Myocyte (in vitro differentiated cells): Measurements from ENCODE around the gene DPP4. TPM values are rescaled to one million over a fixed set of nuclear protein-coding genes. Genes with fewer than 3 reads are reported as not detected.
A peak's percentile ranks its signal among the peaks of the same experiment; 100 is the strongest.
"Not testable (repeated sequence)": the region's sequence is repeated elsewhere in the genome, so short reads cannot be mapped to it uniquely, and the experiment has no call there.

Experiments
- DNase-seq: peaks from one replicate; pipeline ENCODE4 v3.0.0-alpha.2; 2012; ENCODE audit warnings: low read depth
- total RNA-seq: library from RNA; depleted of rRNA; stranded (reverse); fragments of >200 nt; gene quantifications from 2 replicates; pipeline ENCODE4 v1.2.3, GENCODE V29; 2014

Gene DPP4
- total RNA-seq, 1 donor from 2014 or later = 19.6 TPM

GRCh38 chr2:162058973-162059668, 14.9 kb downstream of the DPP4 start:
- peak; percentile 27 for DNase-seq

DNA sequence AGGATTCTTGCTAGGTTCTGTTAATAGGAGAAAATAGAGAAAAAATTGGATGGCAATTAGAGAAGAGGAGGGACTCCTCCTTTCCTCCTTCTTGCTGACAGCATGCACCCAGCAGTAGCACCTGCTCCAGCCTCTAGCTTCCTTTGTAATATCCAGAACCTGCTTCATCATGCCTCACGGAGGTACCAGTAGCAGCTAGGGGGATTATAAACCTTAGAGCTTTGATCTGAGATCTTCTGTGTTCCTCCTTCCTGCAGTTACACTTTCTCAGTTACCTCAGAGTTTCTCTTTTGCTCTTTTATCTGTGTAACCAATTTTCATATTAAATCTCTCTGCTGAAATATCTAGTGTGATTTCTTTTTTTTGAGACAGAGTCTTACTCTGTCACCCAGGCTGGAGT, 16.6 kb downstream of the DPP4 start:
- no peak for DNase-seq

GRCh38 chr2:162056796-162057399, 17.1 kb downstream of the DPP4 start:
- DNase-seq = no peak

- no peak for DNase-seq
Observed at GRCh38 chr2:162053808-162054155, 20.2 kb downstream of the DPP4 start.

DNA sequence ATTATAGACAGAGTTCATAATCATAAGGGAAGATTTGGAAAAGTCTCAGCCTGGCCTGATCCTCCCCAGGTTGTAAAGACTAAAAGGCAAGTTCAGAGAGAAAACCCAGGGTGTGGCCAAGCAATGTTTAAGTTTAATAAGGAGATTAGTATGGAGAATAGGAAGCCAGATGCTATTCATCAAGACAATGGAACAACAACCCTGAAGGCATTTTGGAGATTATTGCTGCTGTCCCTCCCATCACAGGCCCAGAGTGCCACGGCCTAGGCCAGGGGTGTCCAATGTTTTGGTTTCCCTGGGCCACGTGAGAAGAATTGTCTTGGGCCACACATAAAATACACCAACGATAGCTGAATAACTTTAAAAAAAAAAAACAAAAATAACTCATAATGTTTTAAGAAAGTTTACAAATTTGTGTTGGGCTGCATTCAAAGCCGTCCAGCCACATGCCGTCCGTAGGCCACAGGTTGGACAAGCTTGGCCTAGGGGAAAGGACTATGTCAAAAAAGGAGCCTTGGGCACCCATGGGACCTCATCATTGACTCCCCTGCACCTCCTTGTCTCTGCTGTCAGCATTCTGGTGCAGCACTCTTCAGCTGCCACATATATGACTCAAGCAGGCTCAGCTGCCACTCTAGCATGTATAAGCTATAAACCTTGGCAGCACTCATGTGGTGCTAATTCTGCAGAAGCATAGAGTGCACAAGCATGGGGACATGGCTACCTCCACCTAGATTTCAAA, 20.8 kb downstream of the DPP4 start:
- no peak for DNase-seq

DNA sequence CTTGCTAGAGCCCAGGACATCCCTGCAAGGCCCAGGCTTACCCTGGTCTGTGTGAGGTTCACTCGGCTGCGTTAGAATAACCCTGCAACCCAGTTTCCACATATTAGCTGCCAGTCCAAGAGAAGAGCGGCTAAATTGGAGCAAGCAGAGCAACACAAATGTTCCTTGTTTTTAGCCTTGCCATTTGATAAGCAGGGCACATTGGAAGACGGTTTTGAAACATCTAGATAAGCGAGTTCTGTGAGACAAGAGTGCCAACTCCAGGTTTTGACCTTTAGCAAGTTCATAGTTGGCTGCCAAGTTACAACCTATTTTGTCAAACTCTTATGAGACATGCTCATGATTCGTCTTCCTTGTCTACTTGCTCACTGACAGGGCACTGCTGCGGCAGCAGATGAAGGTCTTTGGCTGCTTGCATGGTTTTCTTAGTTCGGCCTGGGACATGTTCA, 23.5 kb downstream of the DPP4 start:
- no peak for DNase-seq

- not testable (repeated sequence) for DNase-seq
Observed at GRCh38 chr2:162049089-162049488, 24.9 kb downstream of the DPP4 start.

- no peak for DNase-seq
Observed at GRCh38 chr2:162044586-162044985, 29.4 kb downstream of the DPP4 start.

DNA sequence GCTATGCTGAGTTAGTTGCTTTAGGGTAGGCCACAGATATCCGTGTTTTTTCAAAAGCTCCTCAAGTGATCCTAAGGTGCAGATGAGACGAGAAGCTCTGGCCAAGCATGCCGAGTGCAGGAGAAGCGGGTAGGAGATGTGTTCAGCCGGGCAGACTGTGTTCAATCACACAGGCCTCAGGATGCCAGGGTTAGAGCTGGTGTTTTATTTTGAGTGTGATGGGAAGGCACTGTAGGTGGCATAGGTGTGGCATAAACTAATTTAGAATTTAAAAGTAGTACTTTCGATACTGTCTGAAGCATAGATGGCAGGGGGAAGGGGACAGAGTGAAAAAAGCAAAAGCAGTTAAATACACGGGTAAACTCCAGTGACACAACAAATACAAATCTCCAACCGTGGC, 30.9 kb downstream of the DPP4 start:
- no peak for DNase-seq

DNA sequence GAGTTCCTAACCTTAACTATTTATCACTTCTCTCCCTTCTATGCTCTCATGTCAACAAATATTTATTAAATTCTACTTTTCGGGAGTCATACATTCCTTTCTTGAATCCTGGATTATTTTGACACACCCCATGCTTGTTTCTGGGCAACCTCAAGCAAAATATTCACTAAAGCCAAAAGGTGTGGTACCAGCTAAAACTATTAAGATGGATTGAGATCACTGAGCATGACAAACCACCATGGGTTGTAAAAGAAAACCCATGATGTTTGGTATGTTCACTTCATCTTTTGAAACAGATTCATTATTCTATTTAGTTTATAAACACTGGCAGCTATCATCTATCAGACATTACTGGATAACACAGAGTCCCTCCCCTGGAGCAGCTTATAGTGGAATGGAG, 32.5 kb downstream of the DPP4 start:
- no peak for DNase-seq

GRCh38 chr2:162038725-162039124, 35.3 kb downstream of the DPP4 start:
- no peak for DNase-seq

DNA sequence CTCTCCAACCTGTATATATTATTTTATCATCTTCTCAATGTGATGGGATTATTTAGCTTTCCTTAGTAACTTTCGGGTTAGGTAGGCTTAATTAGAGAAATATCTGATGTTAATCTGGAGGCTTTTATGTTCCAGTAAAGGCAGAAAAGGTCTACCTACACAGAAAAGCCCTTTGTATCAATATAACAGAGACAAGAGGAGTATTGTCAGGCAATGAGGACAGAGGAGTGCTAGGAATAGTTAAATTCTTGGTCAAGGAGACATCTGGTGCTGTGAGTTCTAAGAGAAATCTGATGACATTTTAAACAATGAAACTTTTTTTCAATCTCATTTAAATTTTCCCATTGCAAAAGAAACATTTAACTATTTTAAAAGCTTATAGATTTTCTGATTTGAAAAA, 36.1 kb downstream of the DPP4 start:
- no peak for DNase-seq

GRCh38 chr2:162037028-162037795, 36.8 kb downstream of the DPP4 start:
- DNase-seq = no peak

DNA sequence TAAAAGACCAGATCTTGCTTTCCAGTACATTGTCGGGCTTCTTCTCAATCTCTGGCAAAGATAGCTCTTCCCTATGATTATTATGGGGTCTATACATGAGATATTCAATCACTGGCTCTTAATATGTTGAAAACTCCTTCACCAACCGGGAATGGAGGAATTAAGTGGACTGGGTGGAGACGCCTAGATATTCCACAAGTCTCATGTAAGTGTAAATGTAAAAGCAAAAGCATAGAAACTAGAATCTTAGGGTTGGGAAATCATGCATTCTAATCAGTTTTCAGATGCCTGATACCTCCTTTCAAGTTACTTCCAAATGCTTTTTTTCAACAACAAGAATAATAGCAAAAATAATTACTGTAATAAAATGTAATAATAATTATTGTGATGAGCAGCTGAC, 38.0 kb downstream of the DPP4 start:
- no peak for DNase-seq

GRCh38 chr2:162030363-162031190, 43.4 kb downstream of the DPP4 start:
- no peak for DNase-seq

DNA sequence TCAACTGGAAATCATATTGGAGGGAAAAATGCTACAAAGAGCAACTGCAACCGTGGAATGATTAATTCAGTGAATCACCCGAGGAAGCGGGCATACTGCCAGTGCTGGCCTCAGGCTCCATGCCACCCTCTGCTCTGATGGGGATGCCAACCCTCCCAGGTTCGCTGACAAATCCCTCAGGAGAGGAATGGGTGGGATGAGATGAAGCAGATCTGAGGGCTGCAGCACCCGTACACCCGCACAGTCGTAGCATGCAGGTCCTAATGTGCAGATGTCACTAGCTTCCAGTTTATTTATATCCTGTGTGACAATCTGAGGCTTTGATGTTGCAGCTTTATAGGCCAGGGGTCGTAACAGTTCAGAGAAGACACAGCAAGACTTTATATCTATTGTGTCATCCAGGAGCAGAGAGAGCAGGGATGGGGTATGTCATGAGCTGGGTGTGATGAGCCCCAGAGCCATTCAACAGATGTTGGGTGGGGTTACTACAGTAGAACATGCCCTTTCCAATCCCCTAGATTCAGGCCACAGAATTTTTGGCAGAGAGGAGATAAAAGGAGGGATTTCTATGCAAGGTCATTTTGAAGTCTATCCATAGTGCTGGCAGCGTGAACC, 44.6 kb downstream of the DPP4 start:
- DNase-seq = peak; percentile 81

- no peak for DNase-seq
Observed at GRCh38 chr2:162028511-162028910, 45.5 kb downstream of the DPP4 start.

DNA sequence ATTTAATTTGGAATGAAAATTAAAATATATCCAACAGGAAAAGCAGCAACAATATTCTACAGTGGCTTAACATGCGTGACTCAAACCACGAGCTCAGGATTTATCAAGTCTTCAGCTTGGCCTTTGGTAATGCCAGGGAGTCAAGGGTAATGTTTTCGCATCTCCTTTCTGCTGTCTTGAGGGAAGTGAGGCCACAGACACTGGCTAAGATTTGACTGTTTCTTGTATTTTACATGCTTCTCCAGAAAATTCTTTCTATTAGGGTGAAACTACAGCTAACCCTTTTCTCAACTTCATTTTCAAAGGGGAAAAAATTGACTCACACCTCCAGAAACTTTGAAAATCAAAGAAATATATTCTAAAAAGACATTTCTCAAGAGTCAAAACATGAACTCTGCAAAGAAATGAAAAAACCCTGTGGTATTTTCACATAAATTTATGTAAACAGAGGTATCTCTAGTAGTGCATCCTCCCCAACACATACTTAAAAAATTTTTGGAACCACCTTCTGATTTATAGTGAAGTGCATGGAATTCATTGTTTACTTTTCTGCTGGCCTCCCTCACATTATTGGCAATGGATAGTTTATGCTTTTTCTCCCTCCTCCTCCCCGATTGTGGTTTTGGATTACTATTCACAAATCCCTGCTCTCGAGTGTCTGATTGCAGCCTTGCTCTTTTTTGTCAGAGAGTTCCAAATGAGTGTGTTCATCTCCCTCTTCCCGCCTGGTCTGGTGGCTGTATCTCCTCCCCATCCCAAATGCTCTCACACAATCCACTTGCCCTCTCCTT, 48.7 kb downstream of the DPP4 start:
- DNase-seq = peak; percentile 43

DNA sequence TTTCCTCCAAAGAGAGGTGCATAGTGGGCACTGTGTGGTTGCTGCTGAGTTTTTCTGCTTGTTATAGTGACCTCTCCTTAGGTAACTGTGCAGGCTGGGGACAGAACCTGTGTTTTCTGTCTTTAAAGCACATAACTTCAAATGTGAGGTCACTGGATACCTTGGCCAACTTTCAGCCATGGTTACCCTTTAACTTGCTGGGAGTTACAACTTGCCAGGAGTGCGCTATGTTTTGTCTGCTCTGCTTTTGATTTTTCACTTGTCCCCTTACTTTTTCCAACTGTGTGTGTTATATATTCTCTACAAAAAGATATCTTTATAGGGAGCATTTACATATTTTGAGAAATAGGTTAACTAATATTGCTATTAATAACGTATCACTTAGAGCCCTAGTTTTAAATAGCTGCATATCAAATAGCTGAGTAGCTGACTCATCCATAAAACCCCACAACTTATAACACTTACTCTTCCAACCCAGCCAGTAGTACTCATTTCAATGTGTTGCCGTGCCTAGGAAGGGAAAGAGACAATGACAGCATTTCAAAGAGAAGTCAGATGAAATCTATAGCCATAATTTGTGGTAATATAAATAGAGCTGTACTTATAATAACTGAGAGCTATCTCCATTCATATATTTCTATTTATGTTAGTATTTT, 51.6 kb downstream of the DPP4 start:
- peak; percentile 63 for DNase-seq
